Panc1 (cell line): ENCODE data around the gene COL3A1. TPM values are rescaled to one million over a fixed set of nuclear protein-coding genes. Genes with fewer than 3 reads are reported as not detected.

ENCODE experiments used
- ATAC-seq: fragments of 200-7000 bp; cut with Tn5 transposase; 2 replicates; pipeline ENCODE4 v1.9.1; 2020; ENCODE audit warnings: mild to moderate bottlenecking, moderate library complexity
- BruUV-seq: library from RNA; stranded (reverse); fragments of 400-500 nt; replicated peaks from 2 replicates; lab custom pipeline; 2021; lab: Mats Ljungman, UMichigan
- CTCF ChIA-PET: fragments of 300-600 bp; sonication (Branson Sonifier 250); formaldehyde crosslinking; loops from one replicate; lab custom pipeline; 2022; ENCODE audit warnings: antibody characterized with exemption; lab: Charles Lee
- POLR2A ChIA-PET: fragments of 300-600 bp; sonication (Branson Sonifier 250); formaldehyde crosslinking; loops from one replicate; lab custom pipeline; 2022; ENCODE audit warnings: antibody characterized with exemption; lab: Charles Lee
- DNase-seq: peaks from one replicate; pipeline ENCODE4 v3.0.0-alpha.2; 2010; ENCODE audit warnings: low read depth, low spot score
- H3K27ac ChIP-seq: 2 replicates; pipeline ENCODE4 v1.5.1; 2011; ENCODE audit warnings: mild to moderate bottlenecking, low read length, inconsistent platforms
- H3K27me3 ChIP-seq: fragments of 200-500 bp; sonication (Bioruptor generic); 2 replicates; pipeline ENCODE4 v1.6.0; 2014; ENCODE audit warnings: low read length, inconsistent platforms; ENCODE audit not compliant: control insufficient read depth, insufficient read depth
- H3K36me3 ChIP-seq: fragments of 200-500 bp; sonication (Bioruptor generic); 2 replicates; pipeline ENCODE4 v1.5.1; 2014; ENCODE audit warnings: inconsistent platforms, mild to moderate bottlenecking, low read length, moderate library complexity; ENCODE audit not compliant: control insufficient read depth, insufficient read depth
- H3K4me1 ChIP-seq: 2 replicates; pipeline ENCODE4 v1.5.1; 2011; ENCODE audit warnings: inconsistent platforms, mild to moderate bottlenecking, low read length, moderate library complexity; ENCODE audit not compliant: control insufficient read depth, insufficient read depth
- H3K4me3 ChIP-seq, 2 experiments: 2 replicates each; pipeline ENCODE4 v1.5.1; 2011 to 2012; ENCODE audit warnings: low read depth in 2 of 2, low read length in 2 of 2, mild to moderate bottlenecking in 2 of 2, inconsistent platforms in 1 of 2, moderate library complexity in 1 of 2
- H3K9me3 ChIP-seq: fragments of 200-500 bp; sonication (Bioruptor generic); 2 replicates; pipeline ENCODE4 v1.5.1; 2014; ENCODE audit warnings: low read depth, mild to moderate bottlenecking, inconsistent platforms, low read length, moderate library complexity; ENCODE audit not compliant: control insufficient read depth, insufficient read depth
- CTCF ChIP-seq: fragments of 450-650 bp; IDR thresholded peaks from 2 replicates; pipeline ENCODE4 v1.5.1; 2017; ENCODE audit warnings: mild to moderate bottlenecking
- POLR2AphosphoS5 ChIP-seq: IDR thresholded peaks from 2 replicates; pipeline ENCODE4 v1.6.1; 2012; ENCODE audit warnings: mild to moderate bottlenecking, low read depth, low read length, moderate library complexity
- SIN3A ChIP-seq: IDR thresholded peaks from 2 replicates; pipeline ENCODE4 v1.6.1; 2012; ENCODE audit warnings: low read depth, mild to moderate bottlenecking, low read length, moderate library complexity, borderline replicate concordance; ENCODE audit not compliant: insufficient read depth
- TCF7L2 ChIP-seq: IDR thresholded peaks from 2 replicates; pipeline ENCODE4 v1.6.1; 2011; ENCODE audit warnings: mild to moderate bottlenecking, low read depth, low read length, inconsistent platforms
- in situ Hi-C: cut with HindIII; loops from 2 replicates; pipeline ENCODE4 v1.10.0; 2016; ENCODE audit warnings: low sequenced_read_pairs, low pct_unique_long_range_greater_than_20kb
- intact Hi-C: fragments of 100-400 bp; cut with micrococcal nuclease; formaldehyde crosslinking; loops from one replicate; pipeline ENCODE4 v1.10.0; 2022; ENCODE audit not compliant: unreplicated experiment
- total RNA-seq: library from RNA; stranded (reverse); gene quantifications from one replicate; pipeline ENCODE4 v1.2.1, GENCODE V29; 2021; ENCODE audit not compliant: unreplicated experiment
- TF ChIP-seq, protein P1 (sequence below), 2 experiments: IDR thresholded peaks; 2 replicates each; pipeline ENCODE4 v1.6.1; 2011 to 2012; ENCODE audit warnings: low read depth in 2 of 2, control low read depth in 1 of 2, low read length in 1 of 2, mild to moderate bottlenecking in 1 of 2, moderate library complexity in 1 of 2; ENCODE audit not compliant: insufficient read depth in 1 of 2

COL3A1 gene
- total RNA-seq, 1 experiment from 2014 or later = 6.9 TPM

DNA sequence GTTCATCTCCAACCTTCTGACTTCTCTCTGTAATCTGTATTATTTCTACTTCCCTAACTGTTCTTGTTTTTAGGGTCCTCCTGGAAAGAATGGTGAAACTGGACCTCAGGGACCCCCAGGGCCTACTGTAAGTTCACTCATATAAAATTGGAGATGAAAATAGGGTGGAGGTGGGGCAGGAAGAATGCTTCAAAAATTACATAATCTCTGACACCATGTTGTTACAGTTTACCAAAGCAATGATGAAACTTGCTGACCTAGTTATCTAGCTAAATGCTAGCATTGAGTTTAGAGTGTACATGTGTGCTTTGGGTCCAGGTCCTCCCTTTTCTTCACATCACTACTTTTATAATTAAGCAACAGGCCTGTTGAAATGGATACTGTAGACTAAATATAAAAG lies 23.1 kb downstream of the COL3A1 start:
- ATAC-seq = no peak
- Histone ChIP-seq H3K27ac (no peak overlapping the region), H3K4me1 (0 out of 2 replicates have a peak, but pooled peaks cover 2% of the 10 kb centered on the region), H3K36me3 (no peaks in the 10 kb centered on the region), H3K4me3 (no peak overlapping the region), H3K9me3 (peaks cover 4% of the 10 kb centered on the region; the same call in 1 of the 2 replicates), H3K27me3 (no peaks in the 10 kb centered on the region)
- no TSS peak for BruUV-seq
- TF ChIP-seq TCF7L2 (no peak), CTCF (no peak), POLR2AphosphoS5 (no peak), SIN3A (no peak)
- TF ChIP-seq, protein P1, sequence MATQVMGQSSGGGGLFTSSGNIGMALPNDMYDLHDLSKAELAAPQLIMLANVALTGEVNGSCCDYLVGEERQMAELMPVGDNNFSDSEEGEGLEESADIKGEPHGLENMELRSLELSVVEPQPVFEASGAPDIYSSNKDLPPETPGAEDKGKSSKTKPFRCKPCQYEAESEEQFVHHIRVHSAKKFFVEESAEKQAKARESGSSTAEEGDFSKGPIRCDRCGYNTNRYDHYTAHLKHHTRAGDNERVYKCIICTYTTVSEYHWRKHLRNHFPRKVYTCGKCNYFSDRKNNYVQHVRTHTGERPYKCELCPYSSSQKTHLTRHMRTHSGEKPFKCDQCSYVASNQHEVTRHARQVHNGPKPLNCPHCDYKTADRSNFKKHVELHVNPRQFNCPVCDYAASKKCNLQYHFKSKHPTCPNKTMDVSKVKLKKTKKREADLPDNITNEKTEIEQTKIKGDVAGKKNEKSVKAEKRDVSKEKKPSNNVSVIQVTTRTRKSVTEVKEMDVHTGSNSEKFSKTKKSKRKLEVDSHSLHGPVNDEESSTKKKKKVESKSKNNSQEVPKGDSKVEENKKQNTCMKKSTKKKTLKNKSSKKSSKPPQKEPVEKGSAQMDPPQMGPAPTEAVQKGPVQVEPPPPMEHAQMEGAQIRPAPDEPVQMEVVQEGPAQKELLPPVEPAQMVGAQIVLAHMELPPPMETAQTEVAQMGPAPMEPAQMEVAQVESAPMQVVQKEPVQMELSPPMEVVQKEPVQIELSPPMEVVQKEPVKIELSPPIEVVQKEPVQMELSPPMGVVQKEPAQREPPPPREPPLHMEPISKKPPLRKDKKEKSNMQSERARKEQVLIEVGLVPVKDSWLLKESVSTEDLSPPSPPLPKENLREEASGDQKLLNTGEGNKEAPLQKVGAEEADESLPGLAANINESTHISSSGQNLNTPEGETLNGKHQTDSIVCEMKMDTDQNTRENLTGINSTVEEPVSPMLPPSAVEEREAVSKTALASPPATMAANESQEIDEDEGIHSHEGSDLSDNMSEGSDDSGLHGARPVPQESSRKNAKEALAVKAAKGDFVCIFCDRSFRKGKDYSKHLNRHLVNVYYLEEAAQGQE (IDR thresholded peaks at IDR 0.05; ENCODE audit: insufficient read depth in 1 of 2, low read depth in 2 of 2, low read length in 1 of 2) = no peak
- POLR2A ChIA-PET = no interaction called here
- DNase-seq = no peak
- intact Hi-C loops (no loop called here), in situ Hi-C loops (no loop called here)
- CTCF ChIA-PET = no interaction called here

DNA sequence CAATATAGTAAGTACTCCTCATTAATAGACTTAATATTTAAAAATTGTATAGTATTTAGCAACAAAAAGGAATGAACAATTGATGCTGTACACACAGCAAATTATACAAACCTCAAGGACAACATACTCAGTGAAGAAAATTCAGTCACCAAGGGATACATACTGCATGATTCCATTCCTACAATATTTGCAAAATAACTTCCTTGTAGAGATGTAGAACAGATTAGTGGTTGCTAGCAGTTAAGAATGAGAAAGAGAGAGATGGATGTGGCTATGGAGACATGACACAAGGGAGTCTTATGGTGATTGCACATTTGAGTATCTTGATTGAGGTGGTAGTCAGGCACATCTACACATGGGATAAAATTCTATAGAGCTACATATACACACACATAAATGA lies 26.0 kb downstream of the COL3A1 start:
- BruUV-seq = no TSS peak
- 0 out of 2 replicates have a peak, but pooled peaks cover 2% of the 10 kb centered on the region for H3K4me1 ChIP-seq
- in situ Hi-C loops = no loop called here
- no peaks in the 10 kb centered on the region for H3K27me3 ChIP-seq
- ATAC-seq (no peak), DNase-seq (no peak)
- no peaks in the 10 kb centered on the region for H3K36me3 ChIP-seq
- no peak overlapping the region for H3K4me3 ChIP-seq
- no peak for TF ChIP-seq CTCF
- TF ChIP-seq, protein P1 (IDR thresholded peaks at IDR 0.05; ENCODE audit: insufficient read depth in 1 of 2, low read depth in 2 of 2, low read length in 1 of 2) = no peak
- ChIA-PET POLR2A (no interaction called here), CTCF (no interaction called here)
- H3K9me3 ChIP-seq = no peaks in the 10 kb centered on the region
- intact Hi-C loops = no loop called here
- H3K27ac ChIP-seq = no peak overlapping the region
